ENCODE results near the gene USP25. TPM values are rescaled to one million over a fixed set of nuclear protein-coding genes. Genes with fewer than 3 reads are reported as not detected.

Gene USP25
- total RNA-seq, 1 donor from 2014 or later, result 126 TPM

GRCh38 chr21:15766952-15767603, 37.3 kb downstream of the USP25 start:
- DNase-seq, result no peak

DNA sequence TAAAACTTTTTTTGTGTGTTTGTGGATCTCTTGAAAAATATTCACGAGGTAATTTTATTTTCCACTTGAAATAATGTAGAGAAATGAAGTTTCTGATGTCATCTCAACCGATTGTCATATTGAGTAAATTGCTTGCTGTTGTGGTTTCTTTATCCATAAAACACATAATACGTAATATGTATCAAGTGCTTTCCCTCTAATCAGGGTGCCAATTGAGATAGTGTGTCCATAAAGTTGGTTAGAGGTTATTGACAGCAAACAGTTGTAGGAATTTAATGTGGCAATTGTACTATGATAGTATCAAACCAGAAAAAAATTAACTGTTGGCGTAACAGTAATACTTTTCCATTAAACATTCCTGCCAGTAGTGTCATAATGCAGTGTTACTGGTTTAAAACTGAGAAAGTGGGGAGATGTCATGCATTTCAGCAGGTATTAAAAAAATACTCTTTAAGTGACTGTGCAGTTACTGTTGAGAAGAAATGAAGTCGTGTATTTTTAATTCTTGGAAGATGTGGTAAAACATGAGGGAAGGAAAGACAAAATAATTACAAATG, 38.3 kb downstream of the USP25 start:
- DNase-seq, result no peak

GRCh38 chr21:15768853-15769252, 39.1 kb downstream of the USP25 start:
- no peak for DNase-seq

- DNase-seq, result no peak
These were observed 41.5 kb downstream of the USP25 start for GRCh38 chr21:15771311-15771710.

GRCh38 chr21:15772654-15773053, 42.9 kb downstream of the USP25 start:
- DNase-seq, result no peak

- DNase-seq, result no peak
These were observed 44.8 kb downstream of the USP25 start for GRCh38 chr21:15774590-15774989.

DNA sequence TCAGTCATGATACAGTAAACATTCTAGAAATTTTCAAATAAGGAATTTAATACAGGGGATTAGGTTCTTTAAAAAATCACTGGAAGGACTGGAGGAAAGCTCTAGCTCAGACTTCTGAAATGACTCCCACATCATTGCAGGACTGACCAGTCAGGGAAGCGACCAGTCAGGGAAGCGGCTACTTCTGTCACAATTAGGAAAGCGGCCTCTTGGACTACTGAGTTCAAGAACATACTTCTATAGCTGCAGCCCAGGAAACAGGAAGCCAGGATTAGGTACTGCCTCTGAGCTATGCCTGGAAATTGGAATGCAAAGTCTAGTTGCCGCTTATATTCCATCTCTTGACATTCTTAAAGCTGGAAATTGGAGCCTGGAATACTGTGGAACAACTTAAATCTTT, 45.5 kb downstream of the USP25 start:
- no peak for DNase-seq

GRCh38 chr21:15775981-15776380, 46.2 kb downstream of the USP25 start:
- no peak for DNase-seq

- DNase-seq, result no peak
These were observed 47.0 kb downstream of the USP25 start for GRCh38 chr21:15776818-15777217.

- DNase-seq, result no peak
These were observed 52.2 kb downstream of the USP25 start for GRCh38 chr21:15781986-15782385.

DNA sequence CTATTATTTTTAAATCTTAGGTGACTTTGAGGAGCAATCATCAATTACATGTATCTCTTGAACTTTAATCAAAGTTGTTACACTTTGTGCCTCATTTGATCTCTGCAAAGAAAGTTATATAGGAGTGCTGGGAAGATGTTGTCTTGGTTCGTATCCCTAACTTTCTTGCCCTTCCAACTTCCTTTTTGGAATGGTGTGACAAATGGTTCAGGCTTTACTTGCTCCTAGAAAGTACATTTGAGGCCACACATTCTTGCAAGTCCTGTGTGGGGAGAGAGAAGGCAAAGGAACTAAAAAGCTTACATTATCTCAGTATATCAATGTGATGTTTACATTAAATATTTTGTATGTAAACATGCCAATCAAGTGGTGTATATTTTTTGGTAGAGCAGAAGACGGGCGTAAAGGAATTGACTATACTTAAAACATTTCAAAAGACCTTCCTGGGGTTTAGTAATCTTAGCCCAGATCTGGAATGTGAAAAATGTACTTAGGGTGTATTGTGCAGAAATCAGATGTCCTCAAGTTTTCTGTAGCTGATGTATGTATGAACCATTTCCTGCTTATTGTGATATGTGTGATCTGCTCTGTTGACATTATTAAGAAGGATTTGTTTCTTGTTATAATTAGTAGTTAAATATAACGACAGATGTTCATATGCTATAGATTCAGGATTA, 59.2 kb downstream of the USP25 start:
- no peak for DNase-seq

GRCh38 chr21:15793109-15793508, 63.3 kb downstream of the USP25 start:
- no peak for DNase-seq

DNA sequence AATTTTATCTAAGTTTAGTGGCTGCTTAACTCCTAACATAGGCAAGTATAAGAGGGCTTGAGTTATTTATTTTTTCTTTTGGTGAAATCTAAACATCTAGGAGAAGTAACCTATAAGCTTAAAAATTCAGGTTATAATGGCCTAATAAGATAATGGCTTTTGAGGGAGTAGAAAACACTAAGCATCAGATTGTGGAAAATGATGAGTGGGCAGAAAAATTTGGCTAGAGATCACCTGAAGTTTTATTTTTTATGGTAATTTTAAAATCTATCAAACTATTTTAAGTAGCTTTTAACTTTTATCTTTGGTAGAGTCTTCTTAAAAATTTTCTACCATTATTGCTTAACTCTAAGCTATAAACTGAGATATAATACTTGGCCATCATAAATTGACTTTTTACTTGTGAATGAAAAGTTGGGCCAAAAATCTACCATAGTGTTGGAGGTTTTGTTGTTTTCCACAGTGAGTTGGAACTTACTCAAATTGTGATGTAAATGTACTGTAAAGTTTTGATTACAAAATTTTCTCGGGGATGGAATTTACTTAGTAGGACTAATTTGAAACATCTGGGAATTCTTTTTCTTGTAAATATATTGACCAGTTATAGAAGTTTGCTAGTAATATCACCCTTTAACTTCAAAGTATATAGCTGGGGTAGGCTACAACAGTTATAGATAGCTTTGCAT, 63.9 kb downstream of the USP25 start:
- DNase-seq, result no peak

DNA sequence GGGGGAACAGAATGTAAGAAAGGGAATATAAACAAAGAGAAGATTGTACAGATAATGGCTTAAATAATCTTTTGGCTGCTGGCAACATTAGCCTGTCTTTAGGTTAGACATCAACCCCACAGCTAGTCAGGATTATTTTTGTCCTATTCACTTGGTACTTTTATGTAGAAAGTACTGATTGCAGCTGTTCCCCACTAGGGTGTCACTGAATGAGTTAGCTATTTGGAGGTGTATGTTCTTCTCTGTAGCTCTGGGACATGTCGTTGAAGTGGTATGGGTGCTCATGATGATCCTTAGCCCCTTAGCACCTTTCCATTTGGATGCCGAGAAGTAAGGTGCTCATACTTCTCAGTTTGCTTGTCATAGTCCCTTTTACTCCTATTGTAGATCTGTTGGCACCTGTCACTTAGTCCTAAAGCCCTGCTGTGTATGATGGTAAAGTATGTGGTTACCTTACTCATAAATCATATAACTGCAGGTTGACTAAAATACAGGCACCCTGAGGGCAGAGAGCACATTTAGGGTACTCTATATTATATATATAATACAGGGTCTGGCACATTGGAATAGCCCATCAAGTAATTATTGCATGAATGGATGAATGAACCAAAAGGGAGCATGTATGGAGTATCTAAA, 64.6 kb downstream of the USP25 start:
- no peak for DNase-seq

- no peak for DNase-seq
These were observed 65.8 kb downstream of the USP25 start for GRCh38 chr21:15795533-15795932.

GRCh38 chr21:15797577-15798363, 68.0 kb downstream of the USP25 start:
- DNase-seq, result no peak

DNA sequence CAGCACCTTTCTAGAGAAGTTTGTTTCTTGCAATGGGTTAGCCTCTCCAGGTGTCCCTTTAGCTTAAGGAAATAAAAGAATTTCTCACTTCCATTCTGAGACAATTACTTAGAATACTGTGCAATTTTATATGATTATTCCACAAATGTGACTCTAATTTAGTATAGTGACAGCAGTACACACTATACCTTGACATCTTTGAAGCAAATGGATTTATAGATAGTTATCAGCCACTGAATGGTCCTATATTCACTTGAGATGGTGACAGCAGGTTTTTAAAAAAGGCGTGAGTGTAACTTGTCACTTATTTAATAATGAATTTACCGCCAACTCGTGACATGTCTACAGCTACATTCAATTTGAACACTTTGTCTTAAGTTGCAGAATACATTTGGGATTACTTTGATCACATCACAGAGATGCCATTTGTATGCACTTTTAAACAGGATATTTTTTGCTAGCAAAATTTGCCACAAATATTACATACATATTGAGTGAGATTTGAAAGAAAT, 71.6 kb downstream of the USP25 start:
- no peak for DNase-seq

DNA sequence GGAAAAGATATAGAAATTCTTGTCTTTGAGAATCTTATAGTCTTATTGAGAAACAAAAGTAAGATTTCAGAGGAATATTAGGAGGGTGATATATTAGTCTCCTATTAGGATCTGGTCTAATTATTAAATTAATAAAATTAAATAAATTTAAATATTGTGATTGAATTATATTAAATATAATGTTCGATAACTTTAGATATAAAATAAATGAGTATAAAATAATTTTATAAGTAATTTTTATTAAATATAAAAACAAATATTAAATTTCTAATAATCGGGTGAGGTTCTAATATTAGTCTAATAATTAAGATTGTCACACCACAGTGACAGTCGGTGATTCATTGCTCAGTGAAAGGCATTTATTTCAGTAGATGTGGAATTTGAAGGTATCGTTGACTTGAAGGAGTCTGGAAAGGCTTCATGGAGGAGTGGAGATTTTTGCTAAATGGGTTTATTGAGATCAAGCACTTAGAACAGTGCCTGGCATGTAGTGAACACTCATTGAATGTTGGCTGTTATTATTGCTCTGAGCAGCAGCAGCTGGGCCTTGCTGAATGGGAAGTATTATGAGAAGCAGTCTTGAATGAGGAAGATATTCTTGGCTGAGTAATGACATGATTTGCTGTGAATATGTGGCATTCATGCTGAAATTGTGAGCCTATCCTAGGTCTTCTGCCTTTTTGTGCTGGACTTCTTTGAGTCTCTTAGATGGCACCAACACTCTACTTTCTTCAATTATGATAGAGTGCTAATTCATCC, 74.6 kb downstream of the USP25 start:
- DNase-seq, result no peak

DNA sequence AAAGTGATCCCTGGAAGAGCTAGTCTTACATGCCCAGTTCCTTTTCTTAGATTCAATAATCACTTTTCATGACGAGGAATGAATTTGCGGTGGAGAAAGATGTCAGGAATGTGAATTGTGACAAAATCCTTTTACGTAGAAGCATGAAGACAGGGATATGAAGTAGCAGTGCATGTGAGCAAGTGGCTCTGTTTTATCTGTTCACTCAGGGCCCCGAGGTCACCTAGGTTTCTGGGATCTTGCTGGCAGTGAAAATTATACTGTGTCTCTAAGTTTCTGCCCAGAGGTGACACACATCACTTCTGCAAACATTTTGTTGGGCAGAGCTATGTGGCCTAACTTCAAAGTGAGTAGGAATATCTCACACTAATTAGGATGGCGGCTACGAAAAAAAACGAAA, 79.3 kb downstream of the USP25 start:
- no peak for DNase-seq

GRCh38 chr21:15809818-15810217, 80.0 kb downstream of the USP25 start:
- DNase-seq, result no peak

GRCh38 chr21:15815285-15815684, 85.5 kb downstream of the USP25 start:
- DNase-seq, result no peak
